Panc1 (cell line): ENCODE results near the gene HCN2. TPM values are rescaled to one million over a fixed set of nuclear protein-coding genes. Genes with fewer than 3 reads are reported as not detected.

ENCODE experiments used
- ATAC-seq: fragments of 200-7000 bp; cut with Tn5 transposase; 2 replicates; pipeline ENCODE4 v1.9.1; 2020; ENCODE audit warnings: mild to moderate bottlenecking, moderate library complexity
- BruUV-seq: library from RNA; stranded (reverse); fragments of 400-500 nt; replicated peaks from 2 replicates; lab custom pipeline; 2021; lab: Mats Ljungman, UMichigan
- CTCF ChIA-PET: fragments of 300-600 bp; sonication (Branson Sonifier 250); formaldehyde crosslinking; loops from one replicate; lab custom pipeline; 2022; ENCODE audit warnings: antibody characterized with exemption; lab: Charles Lee
- POLR2A ChIA-PET: fragments of 300-600 bp; sonication (Branson Sonifier 250); formaldehyde crosslinking; loops from one replicate; lab custom pipeline; 2022; ENCODE audit warnings: antibody characterized with exemption; lab: Charles Lee
- DNase-seq: peaks from one replicate; pipeline ENCODE4 v3.0.0-alpha.2; 2010; ENCODE audit warnings: low read depth, low spot score
- H3K27ac ChIP-seq: 2 replicates; pipeline ENCODE4 v1.5.1; 2011; ENCODE audit warnings: mild to moderate bottlenecking, low read length, inconsistent platforms
- H3K27me3 ChIP-seq: fragments of 200-500 bp; sonication (Bioruptor generic); 2 replicates; pipeline ENCODE4 v1.6.0; 2014; ENCODE audit warnings: low read length, inconsistent platforms; ENCODE audit not compliant: control insufficient read depth, insufficient read depth
- H3K36me3 ChIP-seq: fragments of 200-500 bp; sonication (Bioruptor generic); 2 replicates; pipeline ENCODE4 v1.5.1; 2014; ENCODE audit warnings: inconsistent platforms, mild to moderate bottlenecking, low read length, moderate library complexity; ENCODE audit not compliant: control insufficient read depth, insufficient read depth
- H3K4me1 ChIP-seq: 2 replicates; pipeline ENCODE4 v1.5.1; 2011; ENCODE audit warnings: inconsistent platforms, mild to moderate bottlenecking, low read length, moderate library complexity; ENCODE audit not compliant: control insufficient read depth, insufficient read depth
- H3K4me3 ChIP-seq, 2 experiments: 2 replicates each; pipeline ENCODE4 v1.5.1; 2011 to 2012; ENCODE audit warnings: low read depth in 2 of 2, low read length in 2 of 2, mild to moderate bottlenecking in 2 of 2, inconsistent platforms in 1 of 2, moderate library complexity in 1 of 2
- H3K9me3 ChIP-seq: fragments of 200-500 bp; sonication (Bioruptor generic); 2 replicates; pipeline ENCODE4 v1.5.1; 2014; ENCODE audit warnings: low read depth, mild to moderate bottlenecking, inconsistent platforms, low read length, moderate library complexity; ENCODE audit not compliant: control insufficient read depth, insufficient read depth
- POLR2AphosphoS5 ChIP-seq: IDR thresholded peaks from 2 replicates; pipeline ENCODE4 v1.6.1; 2012; ENCODE audit warnings: mild to moderate bottlenecking, low read depth, low read length, moderate library complexity
- SIN3A ChIP-seq: IDR thresholded peaks from 2 replicates; pipeline ENCODE4 v1.6.1; 2012; ENCODE audit warnings: low read depth, mild to moderate bottlenecking, low read length, moderate library complexity, borderline replicate concordance; ENCODE audit not compliant: insufficient read depth
- TCF7L2 ChIP-seq: IDR thresholded peaks from 2 replicates; pipeline ENCODE4 v1.6.1; 2011; ENCODE audit warnings: mild to moderate bottlenecking, low read depth, low read length, inconsistent platforms
- in situ Hi-C: cut with HindIII; loops from 2 replicates; pipeline ENCODE4 v1.10.0; 2016; ENCODE audit warnings: low sequenced_read_pairs, low pct_unique_long_range_greater_than_20kb
- intact Hi-C: fragments of 100-400 bp; cut with micrococcal nuclease; formaldehyde crosslinking; loops from one replicate; pipeline ENCODE4 v1.10.0; 2022; ENCODE audit not compliant: unreplicated experiment
- total RNA-seq: library from RNA; stranded (reverse); gene quantifications from one replicate; pipeline ENCODE4 v1.2.1, GENCODE V29; 2021; ENCODE audit not compliant: unreplicated experiment
- TF ChIP-seq, protein P1 (sequence below): fragments of 450-650 bp; IDR thresholded peaks from 2 replicates; pipeline ENCODE4 v1.5.1; 2017; ENCODE audit warnings: mild to moderate bottlenecking
- TF ChIP-seq, protein P2 (sequence below), 2 experiments: IDR thresholded peaks; 2 replicates each; pipeline ENCODE4 v1.6.1; 2011 to 2012; ENCODE audit warnings: low read depth in 2 of 2, control low read depth in 1 of 2, low read length in 1 of 2, mild to moderate bottlenecking in 1 of 2, moderate library complexity in 1 of 2; ENCODE audit not compliant: insufficient read depth in 1 of 2

The HCN2 gene
- total RNA-seq, 1 experiment from 2014 or later = 15.1 TPM

- H3K9me3 ChIP-seq = no peaks in the 10 kb centered on the region
- BruUV-seq = no TSS peak
- H3K4me3 ChIP-seq = no peak overlapping the region
- TF ChIP-seq, protein P1, sequence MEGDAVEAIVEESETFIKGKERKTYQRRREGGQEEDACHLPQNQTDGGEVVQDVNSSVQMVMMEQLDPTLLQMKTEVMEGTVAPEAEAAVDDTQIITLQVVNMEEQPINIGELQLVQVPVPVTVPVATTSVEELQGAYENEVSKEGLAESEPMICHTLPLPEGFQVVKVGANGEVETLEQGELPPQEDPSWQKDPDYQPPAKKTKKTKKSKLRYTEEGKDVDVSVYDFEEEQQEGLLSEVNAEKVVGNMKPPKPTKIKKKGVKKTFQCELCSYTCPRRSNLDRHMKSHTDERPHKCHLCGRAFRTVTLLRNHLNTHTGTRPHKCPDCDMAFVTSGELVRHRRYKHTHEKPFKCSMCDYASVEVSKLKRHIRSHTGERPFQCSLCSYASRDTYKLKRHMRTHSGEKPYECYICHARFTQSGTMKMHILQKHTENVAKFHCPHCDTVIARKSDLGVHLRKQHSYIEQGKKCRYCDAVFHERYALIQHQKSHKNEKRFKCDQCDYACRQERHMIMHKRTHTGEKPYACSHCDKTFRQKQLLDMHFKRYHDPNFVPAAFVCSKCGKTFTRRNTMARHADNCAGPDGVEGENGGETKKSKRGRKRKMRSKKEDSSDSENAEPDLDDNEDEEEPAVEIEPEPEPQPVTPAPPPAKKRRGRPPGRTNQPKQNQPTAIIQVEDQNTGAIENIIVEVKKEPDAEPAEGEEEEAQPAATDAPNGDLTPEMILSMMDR = no peak
- TF ChIP-seq SIN3A (no peak), POLR2AphosphoS5 (no peak), TCF7L2 (no peak)
- TF ChIP-seq, protein P2, sequence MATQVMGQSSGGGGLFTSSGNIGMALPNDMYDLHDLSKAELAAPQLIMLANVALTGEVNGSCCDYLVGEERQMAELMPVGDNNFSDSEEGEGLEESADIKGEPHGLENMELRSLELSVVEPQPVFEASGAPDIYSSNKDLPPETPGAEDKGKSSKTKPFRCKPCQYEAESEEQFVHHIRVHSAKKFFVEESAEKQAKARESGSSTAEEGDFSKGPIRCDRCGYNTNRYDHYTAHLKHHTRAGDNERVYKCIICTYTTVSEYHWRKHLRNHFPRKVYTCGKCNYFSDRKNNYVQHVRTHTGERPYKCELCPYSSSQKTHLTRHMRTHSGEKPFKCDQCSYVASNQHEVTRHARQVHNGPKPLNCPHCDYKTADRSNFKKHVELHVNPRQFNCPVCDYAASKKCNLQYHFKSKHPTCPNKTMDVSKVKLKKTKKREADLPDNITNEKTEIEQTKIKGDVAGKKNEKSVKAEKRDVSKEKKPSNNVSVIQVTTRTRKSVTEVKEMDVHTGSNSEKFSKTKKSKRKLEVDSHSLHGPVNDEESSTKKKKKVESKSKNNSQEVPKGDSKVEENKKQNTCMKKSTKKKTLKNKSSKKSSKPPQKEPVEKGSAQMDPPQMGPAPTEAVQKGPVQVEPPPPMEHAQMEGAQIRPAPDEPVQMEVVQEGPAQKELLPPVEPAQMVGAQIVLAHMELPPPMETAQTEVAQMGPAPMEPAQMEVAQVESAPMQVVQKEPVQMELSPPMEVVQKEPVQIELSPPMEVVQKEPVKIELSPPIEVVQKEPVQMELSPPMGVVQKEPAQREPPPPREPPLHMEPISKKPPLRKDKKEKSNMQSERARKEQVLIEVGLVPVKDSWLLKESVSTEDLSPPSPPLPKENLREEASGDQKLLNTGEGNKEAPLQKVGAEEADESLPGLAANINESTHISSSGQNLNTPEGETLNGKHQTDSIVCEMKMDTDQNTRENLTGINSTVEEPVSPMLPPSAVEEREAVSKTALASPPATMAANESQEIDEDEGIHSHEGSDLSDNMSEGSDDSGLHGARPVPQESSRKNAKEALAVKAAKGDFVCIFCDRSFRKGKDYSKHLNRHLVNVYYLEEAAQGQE (IDR thresholded peaks at IDR 0.05; ENCODE audit: insufficient read depth in 1 of 2, low read depth in 2 of 2, low read length in 1 of 2) = no peak
- in situ Hi-C loops = no loop called here
- no peak for DNase-seq
- H3K36me3 ChIP-seq = no peaks in the 10 kb centered on the region; the same call in 1 of the 2 replicates
- ChIA-PET CTCF (no interaction called here), POLR2A (no interaction called here)
- intact Hi-C loops = no loop called here
- H3K4me1 ChIP-seq = no peaks in the 10 kb centered on the region; the same call in 1 of the 2 replicates
- H3K27me3 ChIP-seq = no peaks in the 10 kb centered on the region
- no peak for ATAC-seq
- H3K27ac ChIP-seq = no peak overlapping the region
Measured at GRCh38 chr19:655691-656090, 66.0 kb downstream of the HCN2 start.

GRCh38 chr19:656751-657559 is 67.3 kb downstream of the HCN2 start:
- H3K4me1 ChIP-seq = no peaks in the 10 kb centered on the region; the same call in 1 of the 2 replicates
- no peak for DNase-seq
- TF ChIP-seq POLR2AphosphoS5 (no peak), TCF7L2 (no peak), SIN3A (no peak)
- TF ChIP-seq, protein P1 = no peak
- TF ChIP-seq, protein P2 (IDR thresholded peaks at IDR 0.05; ENCODE audit: insufficient read depth in 1 of 2, low read depth in 2 of 2, low read length in 1 of 2) = no peak
- intact Hi-C loops = no loop called here
- H3K9me3 ChIP-seq = no peaks in the 10 kb centered on the region
- no peaks in the 10 kb centered on the region for H3K27me3 ChIP-seq
- ATAC-seq = 0 out of 2 replicates have a peak, but pooled peaks have one; percentile 31
- H3K4me3 ChIP-seq = no peak overlapping the region
- CTCF ChIA-PET = no interaction called here
- no peak overlapping the region for H3K27ac ChIP-seq
- no peaks in the 10 kb centered on the region; the same call in 1 of the 2 replicates for H3K36me3 ChIP-seq
- POLR2A ChIA-PET = no interaction called here
- no TSS peak for BruUV-seq
- in situ Hi-C loops = no loop called here
